Measurements from ENCODE around the gene SDK2. TPM values are rescaled to one million over a fixed set of nuclear protein-coding genes. Genes with fewer than 3 reads are reported as not detected.

SDK2 gene
- total RNA-seq, 2 experiments from 2014 or later = 0.09 to 3.7 TPM

DNA sequence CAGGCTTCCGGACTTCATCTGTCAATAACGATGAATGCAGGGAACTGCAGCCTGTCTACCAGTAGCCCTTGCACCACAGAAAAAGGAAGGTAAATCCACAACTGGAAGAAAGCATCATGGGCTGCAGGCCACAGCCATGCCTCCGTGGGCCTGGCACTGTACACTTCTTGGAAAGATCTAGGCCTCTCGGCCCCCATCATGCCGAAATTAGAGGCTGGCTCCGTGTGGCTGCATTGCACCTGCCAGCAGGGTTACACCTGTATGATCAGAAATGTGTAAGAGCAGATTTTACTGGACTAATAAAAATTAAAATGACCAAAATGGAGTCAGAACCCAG, 52.2 kb downstream of the SDK2 start:
- ATAC-seq = no peak
- CTCF ChIA-PET = interaction anchor here (1.3 to 1.4 kb wide), 2 partner anchors 49 to 119 kb away, joined by 3 to 5 read pairs; no protein-coding TSS in a partner anchor
- peak overlapping the region; percentile 94 for H3K27ac Mint-ChIP-seq
- H3K27me3 Mint-ChIP-seq = no peaks in the 10 kb centered on the region
- no peaks in the 10 kb centered on the region for H3K9me3 Mint-ChIP-seq (ENCODE audit: low read depth)
- DNase-seq = no peak
- peak overlapping the region; percentile 48 for H3K4me3 Mint-ChIP-seq
- no peaks in the 10 kb centered on the region for H3K36me3 Mint-ChIP-seq
- peaks cover 59% of the 10 kb centered on the region for H3K4me1 Mint-ChIP-seq

DNA sequence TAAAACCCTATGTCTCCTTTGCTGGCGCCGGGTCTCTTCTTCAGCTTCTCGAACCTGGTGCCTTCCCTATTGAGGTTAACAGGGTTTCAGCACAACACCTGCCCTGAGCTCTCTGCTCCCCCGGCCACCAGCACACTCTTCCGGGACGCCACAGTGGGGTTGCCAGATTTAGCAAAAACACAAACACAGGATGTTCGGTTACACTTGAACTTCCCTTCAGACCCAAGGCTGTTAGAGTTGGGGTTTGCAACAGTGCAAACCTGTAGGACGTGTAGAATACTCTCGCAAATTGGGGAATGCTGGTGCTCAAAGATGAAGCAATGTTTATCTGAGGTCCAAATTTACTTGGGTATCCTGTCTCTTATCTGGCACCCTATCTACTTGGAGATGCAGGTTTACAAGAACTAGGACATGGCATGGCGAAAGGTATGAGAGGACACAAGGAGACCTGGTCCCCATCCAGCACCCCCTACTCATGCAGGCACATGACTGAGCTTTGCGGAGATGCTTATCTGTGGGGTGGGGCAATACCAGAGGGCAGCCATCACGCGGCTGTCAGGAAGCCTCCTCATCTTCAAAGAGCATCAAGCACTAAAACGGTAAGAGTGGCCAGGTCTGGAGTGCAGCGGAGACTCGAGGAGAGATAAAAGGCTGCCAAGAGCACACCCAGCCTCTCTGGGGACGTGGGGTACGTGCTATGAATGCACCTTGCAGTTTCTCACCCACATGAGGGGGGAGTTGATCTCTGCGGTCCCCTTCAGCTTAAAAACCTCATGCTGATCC, 52.8 kb downstream of the SDK2 start:
- ATAC-seq (peak; percentile 82), DNase-seq (peak; percentile 84)
- CTCF ChIA-PET = interaction anchor here (0.9 to 3.9 kb wide), 5 partner anchors 13 to 163 kb away, joined by 3 to 17 read pairs (median 3); no protein-coding TSS in a partner anchor
- H3K36me3 Mint-ChIP-seq = no peaks in the 10 kb centered on the region
- peaks cover 59% of the 10 kb centered on the region for H3K4me1 Mint-ChIP-seq
- H3K27me3 Mint-ChIP-seq = no peaks in the 10 kb centered on the region
- H3K9me3 Mint-ChIP-seq (ENCODE audit: low read depth) = no peaks in the 10 kb centered on the region
- peak overlapping the region; percentile 48 for H3K4me3 Mint-ChIP-seq
- peak overlapping the region; percentile 94 for H3K27ac Mint-ChIP-seq

DNA sequence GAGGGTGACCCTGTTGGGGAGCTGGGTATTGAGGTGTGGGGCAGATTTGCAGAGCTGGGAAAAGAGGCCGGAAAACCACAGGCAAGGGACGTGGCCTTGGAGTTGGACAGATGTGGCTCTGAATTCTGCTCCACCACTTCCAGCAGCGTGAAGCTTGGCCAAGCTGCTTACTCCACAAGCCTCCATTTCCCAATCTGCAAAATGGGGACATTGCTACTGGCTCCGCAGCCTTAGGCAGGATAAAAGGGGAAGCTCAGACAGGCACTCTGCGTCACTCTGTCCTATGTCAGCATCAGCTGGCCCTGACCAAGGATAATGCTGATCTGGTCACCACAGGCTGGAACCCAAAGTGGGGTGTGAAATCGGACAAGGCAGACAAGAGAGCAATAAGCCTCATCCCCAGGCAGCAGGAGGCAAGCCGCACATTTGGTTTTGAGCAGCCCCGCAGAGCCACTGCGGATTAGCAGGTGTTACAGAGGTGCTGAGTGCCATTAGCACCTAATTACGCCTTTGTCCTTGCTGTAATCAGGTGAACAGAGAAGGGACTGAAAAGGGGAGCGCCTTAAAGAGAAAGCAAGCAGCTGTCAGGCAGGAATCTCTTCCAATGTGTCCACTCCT, 54.8 kb downstream of the SDK2 start:
- DNase-seq (no peak), ATAC-seq (no peak)
- H3K4me3 Mint-ChIP-seq = no peak overlapping the region
- H3K27ac Mint-ChIP-seq = no peak overlapping the region
- CTCF ChIA-PET = interaction anchor here (1.7 to 3.9 kb wide), 2 partner anchors 11 to 161 kb away, joined by 3 to 17 read pairs; no protein-coding TSS in a partner anchor
- peaks cover 53% of the 10 kb centered on the region for H3K4me1 Mint-ChIP-seq
- no peaks in the 10 kb centered on the region for H3K36me3 Mint-ChIP-seq
- H3K9me3 Mint-ChIP-seq (ENCODE audit: low read depth) = no peaks in the 10 kb centered on the region
- H3K27me3 Mint-ChIP-seq = no peaks in the 10 kb centered on the region

DNA sequence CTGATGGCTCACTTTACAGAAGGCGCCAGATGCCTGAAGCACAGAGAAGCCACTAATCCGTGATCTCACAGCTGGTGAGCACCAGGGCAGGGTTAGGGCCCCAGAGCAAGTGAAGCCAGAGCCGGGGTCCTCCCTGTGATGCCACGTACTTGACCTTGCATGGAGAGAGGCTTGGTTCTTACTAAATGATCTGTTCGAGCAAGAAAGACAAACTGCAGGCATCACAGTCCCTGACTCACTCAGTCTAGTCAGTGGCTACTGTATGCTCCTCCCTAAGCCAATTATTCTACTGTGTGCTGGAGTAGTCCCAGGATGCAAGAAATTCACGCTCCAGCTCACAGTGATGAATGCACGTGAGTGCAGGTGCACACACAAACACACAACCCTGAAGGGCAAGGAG, 55.4 kb downstream of the SDK2 start:
- Mint-ChIP-seq H3K9me3 (ENCODE audit: low read depth) (no peaks in the 10 kb centered on the region), H3K27ac (no peak overlapping the region), H3K4me1 (peaks cover 47% of the 10 kb centered on the region), H3K4me3 (no peak overlapping the region), H3K27me3 (no peaks in the 10 kb centered on the region), H3K36me3 (no peaks in the 10 kb centered on the region)
- DNase-seq (no peak), ATAC-seq (no peak)
- CTCF ChIA-PET = interaction anchor here (1.7 to 3.9 kb wide), 2 partner anchors 11 to 161 kb away, joined by 3 to 17 read pairs; no protein-coding TSS in a partner anchor

DNA sequence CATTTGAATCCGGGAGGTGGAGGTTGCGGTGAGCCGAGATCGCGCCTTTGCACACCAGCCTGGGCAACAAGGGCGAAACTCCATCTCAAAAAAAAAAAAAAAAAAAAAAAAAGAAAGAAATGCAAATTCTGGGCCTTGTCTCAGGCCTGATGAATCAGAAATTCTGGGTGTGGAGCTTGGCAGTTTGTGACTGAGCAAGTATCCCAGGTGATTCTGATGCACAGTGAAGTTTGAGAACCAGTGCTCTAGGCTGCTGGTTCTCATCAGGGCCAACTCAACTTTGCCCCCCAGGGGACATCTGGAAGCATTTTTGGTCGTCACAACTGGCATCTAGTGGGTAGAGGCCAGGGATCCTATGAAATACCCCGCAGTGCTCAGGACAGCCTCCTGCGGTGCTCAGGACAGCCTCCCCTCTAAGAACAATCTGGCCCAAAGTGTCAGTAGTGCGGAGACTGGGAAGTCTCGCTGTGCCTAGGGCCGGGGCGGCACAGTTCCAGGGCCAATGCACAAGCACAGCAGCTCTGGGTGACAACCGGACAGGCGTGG, 55.9 kb downstream of the SDK2 start:
- H3K27ac Mint-ChIP-seq = no peak overlapping the region
- H3K36me3 Mint-ChIP-seq = no peaks in the 10 kb centered on the region
- CTCF ChIA-PET = interaction anchor here (1.4 to 3.9 kb wide), 3 partner anchors 7 to 160 kb away, joined by 3 to 17 read pairs (median 5); no protein-coding TSS in a partner anchor
- ATAC-seq = no peak
- H3K4me3 Mint-ChIP-seq = no peak overlapping the region
- H3K27me3 Mint-ChIP-seq = no peaks in the 10 kb centered on the region
- no peak for DNase-seq
- H3K4me1 Mint-ChIP-seq = peaks cover 42% of the 10 kb centered on the region
- no peaks in the 10 kb centered on the region for H3K9me3 Mint-ChIP-seq (ENCODE audit: low read depth)

DNA sequence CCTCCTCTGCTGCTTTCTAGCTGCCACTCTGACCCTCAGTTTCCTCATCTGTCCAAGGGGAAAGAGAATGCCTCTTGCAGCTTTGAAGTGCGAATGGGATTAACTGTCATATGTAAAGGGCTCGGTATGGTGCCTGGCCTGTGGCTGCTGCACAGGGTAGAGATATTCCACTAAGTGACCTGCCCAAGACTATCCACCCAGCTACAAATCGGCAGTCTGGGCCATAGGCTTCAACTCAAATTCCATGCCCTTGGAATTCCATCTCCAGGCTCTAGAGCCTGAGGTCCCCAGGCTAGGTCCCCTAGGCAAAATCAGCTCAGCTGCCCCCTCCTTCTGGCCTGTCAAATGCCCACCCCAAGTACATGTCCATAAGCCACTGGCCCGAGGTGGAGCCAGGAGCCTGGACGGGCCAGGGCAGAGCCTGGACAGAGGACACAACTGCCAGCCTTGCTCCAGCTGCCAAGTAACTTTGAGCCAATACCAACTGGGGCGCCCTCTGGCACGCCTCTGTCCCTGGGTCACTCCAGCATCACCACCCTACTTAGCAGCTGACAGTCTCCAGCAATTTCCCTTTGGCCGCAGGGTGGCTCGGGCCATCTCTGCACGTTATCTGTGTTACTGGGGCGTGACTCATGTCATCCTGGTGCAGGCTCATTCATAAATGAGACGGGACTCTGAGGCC, 57.2 kb downstream of the SDK2 start:
- no peaks in the 10 kb centered on the region for H3K9me3 Mint-ChIP-seq (ENCODE audit: low read depth)
- peaks cover 29% of the 10 kb centered on the region for H3K4me1 Mint-ChIP-seq
- no peak for ATAC-seq
- no peaks in the 10 kb centered on the region for H3K27me3 Mint-ChIP-seq
- no peak overlapping the region for H3K27ac Mint-ChIP-seq
- no peaks in the 10 kb centered on the region for H3K36me3 Mint-ChIP-seq
- no peak for DNase-seq
- H3K4me3 Mint-ChIP-seq = no peak overlapping the region
- CTCF ChIA-PET = interaction anchor here (1.4 kb wide), 1 partner anchor 9 kb away, joined by 5 read pairs; no protein-coding TSS in a partner anchor

DNA sequence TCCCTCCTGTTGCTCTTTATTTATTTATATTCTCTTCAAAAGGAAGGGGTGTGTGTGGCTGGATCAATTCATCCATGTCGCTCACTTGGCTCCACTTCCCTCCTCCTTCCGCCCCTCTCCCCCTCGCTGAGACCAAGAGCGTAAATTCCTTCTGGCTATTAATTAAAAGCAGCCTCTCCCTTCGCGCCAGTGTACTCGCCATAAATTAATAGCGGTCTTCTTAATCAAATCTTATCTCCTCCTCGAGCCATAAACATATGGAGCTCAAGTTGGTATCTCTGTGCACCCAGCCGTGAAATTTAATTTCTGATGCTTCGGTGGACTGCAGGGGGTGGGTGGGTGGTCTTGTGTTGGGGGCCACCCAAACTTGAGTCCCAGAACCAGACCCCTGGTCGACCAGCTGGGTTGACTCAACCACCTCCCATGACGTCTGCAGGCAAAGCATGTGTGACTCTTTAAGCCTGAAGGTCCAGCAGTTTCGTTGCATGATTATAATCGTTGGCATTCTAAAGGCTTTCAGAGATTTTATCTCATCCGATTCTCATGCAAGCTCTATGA, 57.9 kb downstream of the SDK2 start:
- H3K4me3 Mint-ChIP-seq = no peak overlapping the region
- CTCF ChIA-PET = interaction anchor here (1.0 to 2.4 kb wide), 4 partner anchors 7 to 156 kb away, joined by 3 to 9 read pairs (median 6); no protein-coding TSS in a partner anchor
- H3K4me1 Mint-ChIP-seq = peaks cover 22% of the 10 kb centered on the region
- H3K36me3 Mint-ChIP-seq = no peaks in the 10 kb centered on the region
- H3K27ac Mint-ChIP-seq = no peak overlapping the region
- H3K9me3 Mint-ChIP-seq (ENCODE audit: low read depth) = no peaks in the 10 kb centered on the region
- no peak for ATAC-seq
- no peak for DNase-seq
- H3K27me3 Mint-ChIP-seq = no peaks in the 10 kb centered on the region

DNA sequence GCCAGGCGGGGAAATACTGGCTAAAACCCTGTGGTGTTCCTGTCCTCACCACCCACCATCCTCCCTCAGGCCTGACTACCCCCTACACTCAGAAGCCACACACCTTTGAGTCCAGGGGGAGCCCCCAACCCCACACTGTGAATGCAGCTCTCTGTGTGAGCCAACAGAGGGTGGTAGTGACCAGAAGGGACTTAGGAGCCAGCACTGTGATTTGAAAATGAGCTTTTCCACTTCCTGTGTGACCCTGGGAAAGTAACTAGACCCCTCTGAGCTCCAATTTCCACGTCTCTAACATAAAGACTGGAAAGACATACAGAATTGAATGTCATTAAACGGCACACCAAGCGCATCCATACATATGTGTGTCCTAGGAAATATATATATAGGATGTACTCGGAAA, 58.7 kb downstream of the SDK2 start:
- Mint-ChIP-seq H3K27me3 (no peaks in the 10 kb centered on the region), H3K4me1 (peaks cover 16% of the 10 kb centered on the region), H3K27ac (no peak overlapping the region), H3K9me3 (ENCODE audit: low read depth) (no peaks in the 10 kb centered on the region), H3K36me3 (no peaks in the 10 kb centered on the region), H3K4me3 (no peak overlapping the region)
- ATAC-seq = no peak
- CTCF ChIA-PET = interaction anchor here (0.8 to 2.4 kb wide), 5 partner anchors 8 to 155 kb away, joined by 3 to 9 read pairs (median 5); no protein-coding TSS in a partner anchor
- no peak for DNase-seq

DNA sequence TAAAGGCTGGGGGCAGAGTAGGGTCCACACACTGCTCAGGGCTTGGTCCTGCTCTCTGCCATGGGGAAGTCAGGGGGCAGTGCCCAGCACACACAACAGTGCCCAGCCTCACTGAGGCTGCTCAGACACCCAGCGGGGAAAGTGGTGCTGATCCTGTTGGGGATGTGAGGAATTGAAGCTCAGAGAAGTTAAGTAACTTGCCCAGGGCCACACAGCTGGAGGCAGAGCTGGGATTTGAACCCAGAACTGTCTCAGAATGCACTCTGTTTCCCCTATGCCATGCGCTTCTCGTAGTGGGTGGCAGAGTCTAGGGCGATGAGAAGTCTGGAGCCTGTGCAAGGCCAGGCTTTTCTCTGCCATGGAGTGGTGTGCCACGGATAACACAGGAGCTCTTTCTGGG, 59.3 kb downstream of the SDK2 start:
- Mint-ChIP-seq H3K9me3 (ENCODE audit: low read depth) (no peaks in the 10 kb centered on the region), H3K36me3 (no peaks in the 10 kb centered on the region), H3K4me3 (no peak overlapping the region), H3K27ac (no peak overlapping the region), H3K27me3 (peaks cover 2% of the 10 kb centered on the region), H3K4me1 (peaks cover 10% of the 10 kb centered on the region)
- no peak for ATAC-seq
- CTCF ChIA-PET = interaction anchor here (0.8 to 2.4 kb wide), 5 partner anchors 9 to 155 kb away, joined by 3 to 9 read pairs (median 5); no protein-coding TSS in a partner anchor
- no peak for DNase-seq

DNA sequence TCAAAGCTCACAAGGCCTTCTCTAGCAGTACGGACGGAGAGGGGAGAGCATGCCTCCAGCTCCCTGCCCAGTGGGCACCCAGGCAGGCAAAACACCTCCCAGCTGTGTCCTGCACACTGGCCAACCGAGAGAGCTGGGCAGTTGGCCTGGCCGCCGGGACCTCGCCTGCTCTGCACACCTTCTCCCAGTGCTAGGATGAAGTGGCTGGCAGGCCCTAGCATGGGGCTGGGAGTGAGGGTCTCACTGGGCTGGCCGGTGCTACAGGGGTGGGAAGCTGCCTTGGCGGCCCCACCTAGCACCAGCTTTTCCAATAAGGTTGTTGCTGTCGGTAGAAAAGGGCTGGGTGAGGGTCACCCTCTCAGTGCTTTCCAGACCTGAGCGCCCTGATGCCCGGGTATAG, 60.2 kb downstream of the SDK2 start:
- DNase-seq (no peak), ATAC-seq (no peak)
- Mint-ChIP-seq H3K27me3 (peaks cover 5% of the 10 kb centered on the region), H3K27ac (no peak overlapping the region), H3K4me3 (no peak overlapping the region), H3K9me3 (ENCODE audit: low read depth) (no peaks in the 10 kb centered on the region), H3K36me3 (no peaks in the 10 kb centered on the region), H3K4me1 (peaks cover 6% of the 10 kb centered on the region)
- CTCF ChIA-PET = interaction anchor here (2.4 kb wide), 1 partner anchor 126 kb away, joined by 9 read pairs; no protein-coding TSS in a partner anchor

DNA sequence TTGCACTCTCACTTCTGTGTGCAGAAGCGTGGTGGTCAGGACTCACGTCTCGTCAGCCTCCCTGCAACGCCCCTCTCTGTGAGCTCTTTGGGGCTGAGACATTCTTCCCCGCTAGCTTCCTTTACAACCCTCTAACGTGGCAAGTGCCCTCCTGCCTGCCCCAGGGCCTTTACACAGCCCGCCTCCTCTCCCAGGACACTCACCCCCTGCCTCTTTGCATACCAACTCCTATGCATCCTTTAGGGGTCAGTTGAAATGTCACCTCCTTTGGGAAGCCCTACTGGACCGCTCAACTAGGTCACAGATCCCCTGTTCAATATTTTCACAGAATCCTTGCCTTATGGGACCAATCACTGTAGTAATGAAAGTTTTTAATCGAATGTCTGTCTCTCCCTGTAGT, 61.4 kb downstream of the SDK2 start:
- Mint-ChIP-seq H3K36me3 (no peaks in the 10 kb centered on the region), H3K4me3 (no peak overlapping the region), H3K4me1 (peaks cover 3% of the 10 kb centered on the region), H3K27me3 (peaks cover 7% of the 10 kb centered on the region), H3K9me3 (ENCODE audit: low read depth) (no peaks in the 10 kb centered on the region), H3K27ac (no peak overlapping the region)
- ATAC-seq (no peak), DNase-seq (no peak)
- CTCF ChIA-PET = no interaction called here

DNA sequence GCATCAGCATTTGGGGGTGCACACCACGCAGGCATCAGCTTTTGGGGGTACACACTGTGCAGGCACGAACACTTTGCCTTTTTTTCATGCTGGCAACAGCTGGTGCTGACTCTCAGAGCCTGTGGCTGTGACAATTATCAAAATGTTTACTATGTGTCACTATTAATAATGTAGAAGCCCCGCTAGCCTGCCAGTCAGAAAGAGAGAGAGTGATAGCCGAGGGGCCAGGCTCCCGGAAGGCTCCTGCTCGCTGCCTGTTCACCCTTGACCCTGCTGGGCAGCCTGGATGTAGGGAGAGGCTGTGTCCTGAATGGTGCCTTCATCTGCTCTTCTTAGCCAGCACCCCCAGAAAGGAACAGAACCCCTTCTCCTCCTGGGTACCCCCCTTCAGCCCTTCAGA, 61.9 kb downstream of the SDK2 start:
- CTCF ChIA-PET = no interaction called here
- no peak overlapping the region for H3K27ac Mint-ChIP-seq
- no peak for DNase-seq
- H3K4me3 Mint-ChIP-seq = no peak overlapping the region
- H3K27me3 Mint-ChIP-seq = peaks cover 7% of the 10 kb centered on the region
- no peak for ATAC-seq
- no peaks in the 10 kb centered on the region for H3K36me3 Mint-ChIP-seq
- no peaks in the 10 kb centered on the region for H3K9me3 Mint-ChIP-seq (ENCODE audit: low read depth)
- no peaks in the 10 kb centered on the region for H3K4me1 Mint-ChIP-seq

DNA sequence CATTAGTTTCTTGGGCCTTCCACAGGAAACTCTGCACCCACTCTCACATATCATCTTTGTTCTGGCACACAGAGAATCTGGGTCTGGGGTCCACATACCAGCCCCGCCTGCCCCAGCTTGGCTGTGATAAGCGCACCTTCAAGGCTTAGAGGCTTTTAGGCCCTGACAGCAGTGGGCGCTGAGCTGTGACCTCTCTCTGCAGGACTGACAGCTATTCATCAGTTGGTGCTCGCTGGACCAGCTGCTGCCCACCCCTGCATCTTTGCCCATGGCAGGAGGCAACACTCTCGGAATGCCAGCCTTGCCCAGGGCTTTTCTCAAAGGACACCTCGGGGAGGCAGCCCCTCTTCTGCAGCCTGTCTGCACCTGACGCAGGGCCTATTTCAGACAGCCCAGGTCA, 62.9 kb downstream of the SDK2 start:
- H3K27me3 Mint-ChIP-seq = peaks cover 8% of the 10 kb centered on the region
- CTCF ChIA-PET = no interaction called here
- ATAC-seq (no peak), DNase-seq (no peak)
- H3K36me3 Mint-ChIP-seq = no peaks in the 10 kb centered on the region
- H3K9me3 Mint-ChIP-seq (ENCODE audit: low read depth) = no peaks in the 10 kb centered on the region
- no peak overlapping the region for H3K4me3 Mint-ChIP-seq
- no peaks in the 10 kb centered on the region for H3K4me1 Mint-ChIP-seq
- no peak overlapping the region for H3K27ac Mint-ChIP-seq

Data from activated CD8-positive, alpha-beta memory T cell treated with anti-CD3 and anti-CD28 coated beads, Interleukin-2, amount 10 ng/mL, durations not matched to agents 7 days and 5 days (primary cell).